Activated naive CD4-positive, alpha-beta T cell treated with anti-CD3 and anti-CD28 coated beads, Interleukin-2, amount 50 U/mL, for 24 hours (primary cell): ENCODE results near the gene FHIT.
"Not testable (repeated sequence)": the region's sequence is repeated elsewhere in the genome, so short reads cannot be mapped to it uniquely, and the experiment has no call there.

Source experiments
- H3K27ac Mint-ChIP-seq: one replicate; pipeline ENCODE4 v1.8.0; 2021; ENCODE audit warnings: mild to moderate bottlenecking, mixed read lengths
- H3K27me3 Mint-ChIP-seq: one replicate; pipeline ENCODE4 v1.8.0; 2021; ENCODE audit warnings: mixed read lengths
- H3K36me3 Mint-ChIP-seq: one replicate; pipeline ENCODE4 v1.8.0; 2021; ENCODE audit warnings: mixed read lengths
- H3K4me1 Mint-ChIP-seq: one replicate; pipeline ENCODE4 v1.8.0; 2021; ENCODE audit warnings: mixed read lengths
- H3K4me3 Mint-ChIP-seq: one replicate; pipeline ENCODE4 v1.8.0; 2021; ENCODE audit warnings: mild to moderate bottlenecking, mixed read lengths
- H3K9me3 Mint-ChIP-seq: one replicate; pipeline ENCODE4 v1.8.0; 2021; ENCODE audit warnings: mixed read lengths

The FHIT gene

DNA sequence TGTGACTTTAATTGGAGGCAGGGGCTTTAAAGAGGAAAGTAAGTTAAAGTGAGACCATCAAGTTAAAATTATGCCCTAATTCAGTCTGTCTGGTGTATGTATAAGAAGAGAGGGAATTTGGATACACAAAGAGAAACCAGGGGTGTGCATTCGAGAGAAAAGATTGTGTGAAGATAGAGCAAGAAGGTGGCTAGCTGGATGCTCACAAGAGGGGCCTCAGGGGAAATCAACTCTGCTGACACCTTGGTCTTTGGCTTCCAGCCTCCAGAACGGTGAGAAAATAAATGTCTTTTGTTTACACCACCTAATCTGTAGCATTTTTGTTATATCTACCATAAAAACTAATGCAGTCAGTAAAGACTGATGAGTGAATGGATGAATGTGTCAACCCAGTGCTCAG, 1294.1 kb downstream of the FHIT start:
- Mint-ChIP-seq H3K9me3 (peaks cover 18% of the 10 kb centered on the region), H3K4me1 (peaks cover 86% of the 10 kb centered on the region), H3K36me3 (peaks cover 64% of the 10 kb centered on the region), H3K27me3 (no peaks in the 10 kb centered on the region), H3K4me3 (peak overlapping the region; percentile 3), H3K27ac (peak overlapping the region; percentile 14)

DNA sequence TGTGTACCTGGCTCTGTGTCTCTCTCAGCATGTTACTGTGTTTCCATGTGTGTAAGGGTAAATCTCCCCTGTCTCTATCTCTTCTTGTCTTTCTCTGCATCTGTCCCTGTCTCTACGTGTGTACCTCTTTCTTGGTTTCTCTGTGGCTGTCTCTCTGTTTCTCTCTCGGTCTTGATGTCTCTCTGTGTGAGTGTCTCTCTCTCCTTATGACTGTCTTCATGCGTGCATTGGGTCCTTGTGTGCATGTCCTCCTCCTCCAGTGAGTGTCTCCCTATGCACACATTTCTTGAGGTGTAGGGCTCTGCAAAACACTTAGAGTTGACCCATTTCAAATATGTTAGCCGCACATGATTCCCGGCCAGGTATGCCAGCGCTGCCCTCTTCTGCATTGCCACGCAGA, 1298.1 kb downstream of the FHIT start:
- H3K4me3 Mint-ChIP-seq, result no peak overlapping the region
- H3K36me3 Mint-ChIP-seq, result peaks cover 58% of the 10 kb centered on the region
- H3K27me3 Mint-ChIP-seq, result no peaks in the 10 kb centered on the region
- H3K9me3 Mint-ChIP-seq, result peaks cover 15% of the 10 kb centered on the region
- peak overlapping the region; percentile 64 for H3K27ac Mint-ChIP-seq
- H3K4me1 Mint-ChIP-seq, result peaks cover 83% of the 10 kb centered on the region

DNA sequence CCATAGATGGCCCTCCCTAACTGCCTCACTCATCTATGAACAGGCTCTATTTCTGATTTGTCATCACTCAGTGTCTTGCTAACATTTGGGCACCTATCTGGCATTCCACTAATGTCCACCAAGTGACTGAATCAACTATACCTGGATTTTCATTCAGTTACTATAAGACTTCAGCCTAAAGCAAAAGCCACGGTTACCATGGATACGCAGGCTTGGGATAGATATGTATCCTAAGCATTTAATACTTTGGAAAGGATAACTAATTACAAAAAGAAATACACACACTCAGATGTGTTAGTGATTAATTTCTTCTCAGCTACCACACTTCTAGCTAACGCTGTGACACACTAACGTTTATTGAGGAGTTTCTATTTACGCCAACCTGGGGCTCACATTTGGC, 1301.9 kb downstream of the FHIT start:
- H3K27me3 Mint-ChIP-seq, result no peaks in the 10 kb centered on the region
- H3K27ac Mint-ChIP-seq, result peak overlapping the region; percentile 75
- no peak overlapping the region for H3K4me3 Mint-ChIP-seq
- H3K4me1 Mint-ChIP-seq, result peaks cover 68% of the 10 kb centered on the region
- H3K9me3 Mint-ChIP-seq, result peaks cover 17% of the 10 kb centered on the region
- peaks cover 56% of the 10 kb centered on the region for H3K36me3 Mint-ChIP-seq

DNA sequence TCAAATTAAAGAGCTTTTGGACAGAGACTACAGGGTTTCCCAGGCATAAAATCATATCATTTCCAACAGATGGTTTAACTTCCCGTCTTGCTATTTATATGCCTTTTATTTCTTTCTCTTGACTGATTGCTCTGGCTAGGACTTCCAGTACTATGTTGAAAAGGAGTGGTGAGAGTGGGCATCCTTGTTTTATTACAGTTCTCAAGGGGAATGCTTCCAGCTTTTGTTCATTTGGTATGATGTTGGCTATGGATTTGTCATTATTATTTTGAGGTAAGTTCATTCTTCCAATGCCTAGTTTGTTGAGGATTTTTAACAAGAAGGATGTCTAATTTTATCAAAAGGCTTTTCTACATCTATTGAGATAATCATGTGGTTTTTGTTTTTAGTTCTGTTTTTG, 1304.9 kb downstream of the FHIT start:
- Mint-ChIP-seq H3K4me3 (no peak overlapping the region), H3K36me3 (peaks cover 41% of the 10 kb centered on the region), H3K4me1 (peaks cover 64% of the 10 kb centered on the region), H3K9me3 (peaks cover 8% of the 10 kb centered on the region), H3K27me3 (no peaks in the 10 kb centered on the region), H3K27ac (peak overlapping the region; percentile 6)

DNA sequence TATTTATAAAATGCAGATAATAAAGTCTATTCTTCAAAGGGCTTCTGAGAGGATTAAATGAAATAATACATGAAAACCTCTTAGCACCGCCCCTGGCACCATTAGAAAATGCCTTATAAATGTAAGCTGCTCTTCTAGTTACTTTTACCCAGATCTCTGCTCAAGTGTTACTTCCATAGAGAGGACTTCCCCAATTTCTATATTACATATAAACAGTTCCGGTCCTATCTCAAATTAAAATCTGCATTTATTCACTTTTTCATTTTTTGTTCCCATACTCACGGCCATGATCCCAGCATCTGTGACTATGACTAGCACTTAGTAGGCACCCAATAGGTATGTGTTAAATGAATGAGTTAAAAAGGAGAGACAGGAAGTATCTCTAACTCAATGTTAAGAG, 1310.5 kb downstream of the FHIT start:
- Mint-ChIP-seq H3K4me3 (peak overlapping the region; percentile 57), H3K36me3 (peaks cover 20% of the 10 kb centered on the region), H3K9me3 (peaks cover 8% of the 10 kb centered on the region), H3K27me3 (no peaks in the 10 kb centered on the region), H3K4me1 (peaks cover 84% of the 10 kb centered on the region), H3K27ac (peak overlapping the region; percentile 76)

DNA sequence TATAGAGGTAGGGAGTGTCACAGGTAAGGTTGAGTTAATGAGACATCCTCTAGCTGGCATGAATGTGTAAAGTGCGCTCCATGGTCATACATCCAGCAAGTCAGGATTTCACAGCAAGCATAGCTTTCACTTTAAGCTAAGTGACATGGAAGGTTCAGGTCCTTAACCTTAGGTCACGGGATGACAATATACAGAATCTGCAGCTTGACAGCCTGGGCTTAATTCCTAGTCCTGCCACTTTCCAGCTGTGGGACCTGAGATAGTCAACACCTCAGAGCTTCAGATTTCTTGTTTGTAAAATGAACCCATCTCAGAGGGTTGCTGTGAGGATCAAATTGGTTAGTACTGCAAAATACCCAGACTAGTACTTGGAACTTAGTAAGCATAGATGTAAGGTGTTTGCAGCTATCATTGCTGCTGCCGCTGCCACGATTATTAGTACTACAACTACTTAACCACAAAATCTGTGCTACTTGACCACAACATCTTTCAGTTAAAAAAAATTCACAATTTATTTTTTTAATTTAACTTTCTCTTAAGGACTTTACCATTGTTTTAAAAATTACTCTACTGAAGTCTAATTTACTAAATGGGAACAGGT, 1311.3 kb downstream of the FHIT start:
- Mint-ChIP-seq H3K27me3 (no peaks in the 10 kb centered on the region), H3K4me1 (peaks cover 92% of the 10 kb centered on the region), H3K9me3 (peaks cover 8% of the 10 kb centered on the region), H3K27ac (peak overlapping the region; percentile 46), H3K36me3 (peaks cover 21% of the 10 kb centered on the region), H3K4me3 (no peak overlapping the region)

DNA sequence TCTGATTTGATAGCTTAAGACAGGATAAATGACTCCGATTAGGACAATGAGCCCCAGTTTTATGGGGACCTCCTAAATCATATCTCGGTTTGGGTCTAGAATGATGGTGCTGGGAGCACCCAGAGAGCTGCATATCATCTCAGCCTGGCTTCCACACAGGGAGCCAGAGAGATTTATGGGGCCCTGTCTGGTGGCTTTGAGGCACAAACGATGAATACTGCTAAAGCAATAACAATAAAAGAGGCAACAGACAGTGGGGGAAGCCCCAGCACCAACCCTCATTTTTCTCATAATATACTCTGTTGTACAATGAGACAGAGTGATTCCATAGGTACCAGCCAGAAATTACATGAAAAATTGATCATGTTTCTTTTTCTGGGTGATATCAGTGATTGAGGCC, 1312.4 kb downstream of the FHIT start:
- H3K4me3 Mint-ChIP-seq, result peak overlapping the region; percentile 42
- peaks cover 25% of the 10 kb centered on the region for H3K36me3 Mint-ChIP-seq
- peak overlapping the region; percentile 89 for H3K27ac Mint-ChIP-seq
- no peaks in the 10 kb centered on the region for H3K27me3 Mint-ChIP-seq
- H3K9me3 Mint-ChIP-seq, result peaks cover 11% of the 10 kb centered on the region
- H3K4me1 Mint-ChIP-seq, result peaks cover 99% of the 10 kb centered on the region

DNA sequence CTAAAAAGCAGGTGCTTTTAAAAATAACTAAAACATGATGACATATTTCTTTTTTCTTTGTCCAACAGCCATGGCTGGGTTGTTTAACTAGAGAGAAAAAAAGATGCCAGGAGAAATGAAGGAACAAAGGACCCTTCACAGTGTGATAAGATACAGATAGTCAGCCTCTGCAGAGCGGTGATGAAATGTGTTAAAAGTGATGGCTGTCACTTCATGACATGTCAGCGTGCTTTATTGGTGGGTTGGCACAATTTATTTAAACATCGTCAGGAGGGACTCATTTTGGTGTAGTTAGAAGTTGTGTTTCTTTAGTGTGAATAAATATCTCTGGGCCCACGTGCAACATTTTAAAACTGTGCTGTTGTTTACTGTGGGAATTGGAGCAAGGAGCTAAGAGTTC, 1314.1 kb downstream of the FHIT start:
- Mint-ChIP-seq H3K27me3 (no peaks in the 10 kb centered on the region), H3K4me3 (no peak overlapping the region), H3K27ac (no peak overlapping the region), H3K4me1 (peaks cover 100% of the 10 kb centered on the region), H3K36me3 (peaks cover 27% of the 10 kb centered on the region), H3K9me3 (peaks cover 6% of the 10 kb centered on the region)

DNA sequence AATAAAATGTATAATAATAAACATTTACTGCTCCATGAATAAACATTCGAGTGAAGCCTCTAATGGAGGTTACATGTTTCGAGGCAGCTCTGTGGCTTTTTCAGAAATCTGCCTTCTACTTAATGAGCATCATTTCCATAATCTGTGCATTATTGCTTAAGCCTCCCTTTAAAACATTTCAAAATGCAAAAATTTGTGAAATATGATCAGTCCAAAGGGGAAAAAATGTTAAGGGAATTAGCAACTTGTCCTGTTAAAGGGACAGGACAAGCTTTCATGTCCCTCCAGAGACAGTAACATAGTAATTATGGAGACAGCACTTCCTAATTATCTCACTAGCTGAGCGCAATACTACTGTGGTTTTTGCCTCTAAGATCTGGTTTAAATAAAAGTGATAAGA, 1314.8 kb downstream of the FHIT start:
- Mint-ChIP-seq H3K4me1 (peaks cover 100% of the 10 kb centered on the region), H3K9me3 (peaks cover 6% of the 10 kb centered on the region), H3K27ac (peak overlapping the region; percentile 35), H3K36me3 (peaks cover 26% of the 10 kb centered on the region), H3K4me3 (no peak overlapping the region), H3K27me3 (no peaks in the 10 kb centered on the region)

DNA sequence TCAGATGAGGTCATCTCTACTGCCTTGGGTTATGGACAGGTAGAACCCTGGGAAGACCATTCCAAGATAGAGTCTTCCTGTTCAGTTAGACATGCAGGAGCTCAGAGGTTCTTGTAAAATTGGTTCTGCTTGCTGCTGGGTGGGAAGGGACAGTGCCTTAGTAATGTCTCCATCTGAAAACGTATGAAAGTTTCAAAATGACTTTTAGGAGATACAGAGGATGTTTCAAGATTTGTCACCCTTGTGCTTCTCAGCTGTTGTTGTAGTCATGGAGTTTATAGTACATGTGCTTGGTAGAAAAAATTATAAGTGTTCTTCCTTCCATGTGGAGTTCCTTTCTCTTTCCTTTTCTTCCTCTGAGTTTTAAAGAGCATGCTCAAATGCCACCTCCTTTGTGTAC, 1316.2 kb downstream of the FHIT start:
- Mint-ChIP-seq H3K36me3 (peaks cover 29% of the 10 kb centered on the region), H3K27ac (peak overlapping the region; percentile 89), H3K9me3 (peaks cover 6% of the 10 kb centered on the region), H3K27me3 (no peaks in the 10 kb centered on the region), H3K4me3 (peak overlapping the region; percentile 47), H3K4me1 (peaks cover 99% of the 10 kb centered on the region)

DNA sequence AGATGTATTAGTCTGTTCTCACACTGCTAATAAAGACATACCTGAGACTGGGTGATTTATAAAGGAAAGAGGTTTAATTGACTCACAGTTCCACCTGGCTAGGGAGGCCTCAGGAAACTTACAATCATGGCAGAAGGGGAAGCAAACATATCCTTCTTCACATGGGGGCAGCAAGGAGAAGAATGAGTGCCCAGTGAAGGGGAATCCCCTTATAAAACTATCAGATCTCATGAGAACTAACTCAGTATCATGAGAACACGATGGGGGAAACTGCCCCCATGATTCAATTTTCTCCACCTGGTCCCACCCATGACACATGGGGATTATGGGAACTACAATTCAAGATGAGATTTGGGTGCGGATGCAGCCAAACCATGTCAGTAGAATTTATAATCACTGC, 1316.7 kb downstream of the FHIT start:
- H3K9me3 Mint-ChIP-seq, H3K27me3 Mint-ChIP-seq: not testable (repeated sequence)
- peaks cover 99% of the 10 kb centered on the region for H3K4me1 Mint-ChIP-seq
- H3K4me3 Mint-ChIP-seq, result peak overlapping the region; percentile 13
- H3K27ac Mint-ChIP-seq, result peak overlapping the region; percentile 89
- H3K36me3 Mint-ChIP-seq, result peaks cover 32% of the 10 kb centered on the region

DNA sequence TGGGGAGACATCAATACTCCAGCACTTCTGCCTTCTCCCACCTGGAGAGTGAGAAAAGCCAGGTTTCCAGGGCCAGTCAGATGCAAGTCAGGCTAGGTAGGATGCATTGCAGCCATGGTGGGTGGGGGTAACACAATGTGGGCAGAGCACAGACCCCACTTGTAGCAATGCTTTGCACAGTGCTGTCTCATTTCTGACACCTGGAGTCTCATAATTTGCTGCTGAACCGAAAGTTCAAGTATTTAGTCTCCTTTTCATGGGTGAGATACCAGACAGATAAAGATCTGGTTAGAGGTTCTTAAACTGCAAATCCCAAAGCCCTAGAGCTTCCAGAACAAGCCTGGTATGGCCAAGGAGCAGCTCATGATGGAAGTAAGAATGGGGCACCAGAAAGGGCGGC, 1321.1 kb downstream of the FHIT start:
- Mint-ChIP-seq H3K27me3 (no peaks in the 10 kb centered on the region), H3K9me3 (peaks cover 6% of the 10 kb centered on the region), H3K4me3 (peak overlapping the region; percentile 44), H3K36me3 (peaks cover 30% of the 10 kb centered on the region), H3K27ac (peak overlapping the region; percentile 17), H3K4me1 (peaks cover 90% of the 10 kb centered on the region)

DNA sequence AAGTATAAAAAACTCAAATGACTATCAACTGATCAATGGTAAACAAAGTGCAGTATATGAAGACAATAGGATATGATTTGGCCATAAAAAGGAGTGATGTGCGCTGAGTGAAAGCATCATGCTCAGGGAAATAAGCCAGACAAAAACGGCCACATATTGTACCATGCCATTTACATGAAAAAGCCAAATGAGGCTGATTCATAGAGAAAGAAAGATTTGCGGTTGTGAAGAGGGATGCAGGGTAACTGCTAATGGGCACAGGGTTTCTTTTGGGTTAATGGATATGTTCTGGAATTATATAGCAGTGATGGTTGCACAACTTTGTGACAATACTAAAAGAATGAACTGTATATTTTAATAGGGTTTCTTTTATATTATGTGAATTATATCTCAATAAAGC, 1324.2 kb downstream of the FHIT start:
- Mint-ChIP-seq H3K4me1 (peaks cover 89% of the 10 kb centered on the region), H3K9me3 (peaks cover 4% of the 10 kb centered on the region), H3K4me3 (no peak overlapping the region), H3K27me3 (no peaks in the 10 kb centered on the region), H3K36me3 (peaks cover 33% of the 10 kb centered on the region), H3K27ac (peak overlapping the region; percentile 18)

DNA sequence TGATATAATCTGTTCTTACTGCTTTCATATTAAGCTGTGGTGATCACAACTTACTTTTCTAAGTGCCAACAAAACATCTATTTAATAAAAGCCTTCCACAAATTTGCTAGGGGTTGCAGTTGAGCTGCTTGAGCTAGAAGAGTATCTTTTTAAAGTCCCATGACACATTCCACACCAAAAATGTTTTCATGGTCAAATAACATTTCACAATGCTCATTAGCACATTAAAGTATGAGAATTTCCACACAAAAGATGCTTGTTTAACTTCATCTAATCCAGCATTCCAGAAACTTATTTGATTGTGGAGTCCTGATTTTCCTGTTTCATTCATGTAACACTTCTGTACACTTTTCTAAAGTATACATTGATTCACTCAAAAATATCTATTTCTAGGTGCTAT, 1325.3 kb downstream of the FHIT start:
- Mint-ChIP-seq H3K27ac (peak overlapping the region; percentile 59), H3K9me3 (peaks cover 4% of the 10 kb centered on the region), H3K4me1 (peaks cover 90% of the 10 kb centered on the region), H3K27me3 (no peaks in the 10 kb centered on the region), H3K4me3 (no peak overlapping the region), H3K36me3 (peaks cover 40% of the 10 kb centered on the region)

DNA sequence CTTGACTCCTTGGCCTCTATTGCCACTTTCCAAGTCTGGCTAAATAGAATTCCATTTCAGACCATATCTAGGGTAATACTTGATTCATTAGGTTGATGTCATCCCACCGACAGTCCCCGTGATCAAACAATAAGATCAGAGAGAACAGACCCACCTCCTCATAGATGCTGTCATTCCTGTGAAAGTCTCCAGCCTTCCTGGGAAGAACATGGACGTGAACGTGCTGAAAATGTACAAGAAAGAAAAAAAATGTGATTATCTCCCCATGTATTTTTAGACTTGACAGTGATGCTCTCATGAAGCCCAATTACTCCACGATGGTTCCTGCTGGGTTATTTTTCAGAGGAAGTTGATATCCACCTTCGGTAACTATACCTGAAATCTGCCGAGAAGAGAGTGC, 1329.1 kb downstream of the FHIT start:
- no peak overlapping the region for H3K4me3 Mint-ChIP-seq
- peaks cover 98% of the 10 kb centered on the region for H3K4me1 Mint-ChIP-seq
- H3K9me3 Mint-ChIP-seq, result peaks cover 15% of the 10 kb centered on the region
- H3K36me3 Mint-ChIP-seq, result peaks cover 52% of the 10 kb centered on the region
- H3K27me3 Mint-ChIP-seq, result no peaks in the 10 kb centered on the region
- no peak overlapping the region for H3K27ac Mint-ChIP-seq

DNA sequence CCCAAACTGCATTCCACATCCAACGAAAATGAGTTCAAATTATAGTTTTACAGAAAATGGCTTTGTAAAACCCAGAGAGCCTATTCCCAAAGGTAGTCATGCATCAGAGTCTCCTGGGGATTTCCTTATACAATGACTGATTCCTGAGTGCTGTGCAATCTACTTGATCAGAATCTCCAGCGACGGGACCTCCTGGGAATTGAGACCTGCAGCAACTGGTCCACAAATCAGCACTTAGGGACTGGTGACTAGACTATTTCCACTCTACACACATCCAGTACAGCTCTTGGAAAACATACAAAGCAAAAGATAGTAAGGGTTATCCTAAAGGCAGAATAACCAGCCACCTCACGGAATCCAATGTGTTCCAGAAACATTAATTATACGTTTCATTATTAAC, 1330.4 kb downstream of the FHIT start:
- no peak overlapping the region for H3K4me3 Mint-ChIP-seq
- peaks cover 54% of the 10 kb centered on the region for H3K36me3 Mint-ChIP-seq
- H3K27ac Mint-ChIP-seq, result no peak overlapping the region
- peaks cover 95% of the 10 kb centered on the region for H3K4me1 Mint-ChIP-seq
- H3K27me3 Mint-ChIP-seq, result no peaks in the 10 kb centered on the region
- peaks cover 15% of the 10 kb centered on the region for H3K9me3 Mint-ChIP-seq

DNA sequence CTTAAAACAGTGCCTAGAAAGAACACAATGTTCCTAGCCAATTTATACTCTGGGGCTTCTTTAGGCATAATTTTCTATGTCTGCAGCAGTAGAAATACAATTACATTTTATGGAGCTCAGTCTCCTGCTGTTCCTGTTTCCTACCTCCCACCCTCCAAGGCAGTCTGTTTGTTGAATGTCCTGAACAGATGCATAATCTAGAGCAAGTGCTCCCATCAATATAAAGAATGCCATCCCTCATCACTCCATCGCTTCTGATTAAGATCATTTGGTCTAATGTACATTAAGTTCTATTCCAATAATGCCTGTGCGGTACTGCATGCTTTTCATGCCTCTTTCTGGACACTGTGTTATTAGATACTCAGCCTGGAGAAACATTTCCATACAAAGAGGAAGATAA, 1331.7 kb downstream of the FHIT start:
- H3K9me3 Mint-ChIP-seq, result peaks cover 15% of the 10 kb centered on the region
- peaks cover 62% of the 10 kb centered on the region for H3K36me3 Mint-ChIP-seq
- peaks cover 93% of the 10 kb centered on the region for H3K4me1 Mint-ChIP-seq
- peak overlapping the region; percentile 78 for H3K27ac Mint-ChIP-seq
- H3K4me3 Mint-ChIP-seq, result peak overlapping the region; percentile 27
- no peaks in the 10 kb centered on the region for H3K27me3 Mint-ChIP-seq
